NCI-H146 treated with DMSO at 0.1 percent for 48 hours (cell line): ENCODE results near the gene RPL18.

Source experiments
- DNase-seq: peaks from one replicate; lab custom pipeline; 2025; ENCODE audit not compliant: unreplicated experiment; lab: John Stamatoyannopoulos, UW

Gene RPL18

GRCh38 chr19:48614436-48615230 lies 4.3 kb downstream of the RPL18 start, which contains the start of gene FAM83E:
TSS of gene FAM83E (minus strand) at chr19:48615076. CDS start at chr19:48613372, 1,704 bp downstream.
- no peak for DNase-seq

GRCh38 chr19:48613852-48614435 lies 5.0 kb downstream of the RPL18 start:
- DNase-seq = no peak

GRCh38 chr19:48613024-48613851 lies 5.7 kb downstream of the RPL18 start:
- no peak for DNase-seq

GRCh38 chr19:48611872-48612271 lies 7.1 kb downstream of the RPL18 start:
- DNase-seq = no peak

DNA sequence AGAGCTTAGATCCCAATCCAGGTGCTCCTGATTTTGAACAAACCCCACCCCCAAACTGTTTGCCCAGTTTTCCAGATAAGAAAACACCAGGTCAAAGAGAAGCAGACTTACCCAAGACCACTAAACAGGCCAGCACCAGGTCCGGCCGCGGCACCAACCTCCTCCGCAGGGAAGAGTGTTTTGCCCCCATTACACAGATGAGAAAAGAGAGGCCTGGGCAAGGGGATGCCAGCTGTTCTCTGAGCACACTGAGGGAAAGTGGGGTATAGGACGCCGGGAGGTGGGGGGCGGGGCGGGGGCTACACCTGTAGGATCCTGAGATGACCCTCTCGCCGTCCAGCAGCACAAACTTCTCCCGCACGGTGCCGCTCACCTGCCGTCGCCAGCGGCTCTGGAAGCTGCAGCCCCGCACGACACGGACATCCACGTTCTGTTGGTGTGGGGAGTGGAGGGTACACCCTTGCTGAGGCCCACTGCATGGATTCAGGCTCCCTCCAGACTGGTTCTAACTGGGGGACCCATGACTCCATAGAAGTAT lies 9.3 kb downstream of the RPL18 start:
- DNase-seq = no peak

DNA sequence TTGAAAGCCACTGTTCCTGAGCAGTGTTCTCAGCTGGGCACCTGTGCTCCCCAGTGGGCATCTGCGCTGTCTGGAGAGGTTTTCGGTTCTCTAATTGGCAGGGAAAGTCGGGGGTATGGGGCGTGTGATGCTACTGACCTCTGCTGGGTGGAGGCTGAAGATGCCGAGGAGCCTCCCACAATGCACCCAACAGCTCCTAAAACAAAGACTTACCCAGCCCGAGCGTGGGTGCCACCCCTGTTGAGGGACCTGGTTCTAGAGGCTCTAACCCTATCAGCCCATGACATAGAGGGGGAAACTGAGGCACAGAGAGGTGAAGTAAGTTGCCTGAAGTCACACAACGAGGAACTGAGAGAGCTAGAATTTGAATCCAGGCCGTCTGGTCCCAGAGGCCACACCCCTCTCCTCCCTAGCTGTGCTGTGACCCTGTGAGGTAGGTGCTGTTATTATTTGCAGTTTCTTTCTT lies 10.1 kb downstream of the RPL18 start:
- peak; percentile 77 for DNase-seq

- DNase-seq = no peak
These were observed 11.6 kb downstream of the RPL18 start for GRCh38 chr19:48607359-48607755.

DNA sequence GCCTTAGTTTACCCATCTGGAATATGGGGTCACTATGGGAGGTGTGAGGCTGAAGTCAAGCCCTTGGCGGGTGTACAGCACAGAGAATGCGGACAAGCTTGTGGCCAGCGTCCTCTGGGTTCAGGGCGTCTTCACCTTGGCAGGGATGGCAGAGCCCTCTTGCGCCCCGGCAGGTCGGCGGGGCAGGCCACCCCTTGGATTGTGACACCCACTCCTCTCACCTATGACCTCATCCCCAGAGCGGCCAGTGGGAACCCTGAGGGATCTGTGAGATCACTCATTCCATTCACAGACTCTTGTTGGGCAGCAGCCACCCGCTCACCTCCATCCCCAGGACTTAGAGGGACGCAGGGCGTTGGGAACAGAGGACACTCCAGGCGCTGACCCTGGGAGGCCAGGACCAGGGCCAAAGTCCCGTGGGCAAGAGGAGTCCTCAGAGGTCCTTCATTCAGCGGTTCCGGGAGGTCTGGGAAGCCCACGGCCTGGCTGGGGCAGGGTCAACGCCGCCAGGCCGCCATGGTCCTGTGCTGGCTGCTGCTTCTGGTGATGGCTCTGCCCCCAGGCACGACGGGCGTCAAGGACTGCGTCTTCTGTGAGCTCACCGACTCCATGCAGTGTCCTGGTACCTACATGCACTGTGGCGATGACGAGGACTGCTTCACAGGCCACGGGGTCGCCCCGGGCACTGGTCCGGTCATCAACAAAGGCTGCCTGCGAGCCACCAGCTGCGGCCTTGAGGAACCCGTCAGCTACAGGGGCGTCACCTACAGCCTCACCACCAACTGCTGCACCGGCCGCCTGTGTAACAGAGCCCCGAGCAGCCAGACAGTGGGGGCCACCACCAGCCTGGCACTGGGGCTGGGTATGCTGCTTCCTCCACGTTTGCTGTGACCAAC lies 12.3 kb downstream of the RPL18 start, which contains the start of gene SPACA4:
Gene SPACA4, plus strand, starts transcription at position 280 of the 896 bp plus-strand sequence. Its CDS starts 237 bp downstream, at position 517.
- DNase-seq = no peak

DNA sequence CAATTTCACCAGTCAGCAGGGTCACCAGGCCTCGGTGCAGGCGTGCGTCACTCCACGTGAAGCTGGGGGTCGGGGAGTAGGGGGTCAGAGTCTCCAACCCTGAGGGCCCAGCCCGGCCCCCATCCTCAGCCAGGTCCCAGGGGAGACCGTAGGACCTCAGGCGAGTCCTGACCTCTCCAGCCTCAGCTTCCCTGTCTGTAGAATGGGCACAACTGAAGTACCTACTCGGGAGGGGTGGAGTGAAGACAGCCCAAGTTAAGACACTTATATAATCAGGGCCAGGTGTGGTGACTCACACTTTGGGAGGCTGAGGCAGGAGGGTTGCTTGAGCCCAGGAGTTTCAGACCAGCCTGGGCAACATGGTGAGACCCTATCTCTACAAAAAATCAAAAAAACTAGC lies 15.1 kb downstream of the RPL18 start:
- no peak for DNase-seq

DNA sequence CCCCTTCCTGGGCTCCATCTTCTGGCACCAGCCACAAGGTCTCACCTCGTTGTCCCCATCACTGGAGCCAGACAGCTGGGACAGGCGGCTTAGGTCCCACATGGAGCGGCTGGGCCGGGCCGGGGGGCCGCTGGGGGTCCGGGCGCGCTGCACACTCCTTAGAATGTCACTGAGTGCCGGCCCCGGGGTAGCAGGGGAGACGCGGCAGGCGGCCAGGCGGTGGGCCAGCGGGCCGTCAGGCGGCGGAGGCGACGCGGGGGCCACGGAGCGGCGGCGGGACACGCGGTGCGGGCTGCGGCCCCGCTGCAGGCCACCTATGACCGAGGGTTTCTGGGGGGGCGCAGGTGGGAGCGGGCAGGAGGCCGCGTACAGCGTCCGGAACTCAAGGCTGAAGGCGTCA lies 15.5 kb downstream of the RPL18 start:
- DNase-seq = no peak

DNA sequence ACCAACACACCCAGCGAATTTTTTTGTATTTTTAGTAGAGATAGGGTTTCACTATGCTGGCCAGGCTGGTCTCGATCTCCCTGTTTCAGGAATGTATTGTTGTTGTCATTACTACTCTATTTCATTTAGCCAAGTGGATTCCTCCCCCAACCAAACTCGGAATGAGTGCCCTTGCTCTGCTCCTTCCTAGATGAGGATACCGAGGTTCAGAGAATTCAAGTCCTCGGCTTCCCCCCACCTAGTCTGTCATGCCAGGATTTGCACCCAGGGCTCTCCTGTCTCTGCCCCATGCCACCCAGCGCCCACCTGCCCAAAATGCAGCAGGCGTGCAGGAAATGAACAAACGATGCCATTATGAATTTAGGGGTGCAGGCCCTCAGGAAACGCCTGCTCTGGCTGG lies 16.0 kb downstream of the RPL18 start:
- DNase-seq = no peak

- DNase-seq = no peak
These were observed 18.1 kb downstream of the RPL18 start for GRCh38 chr19:48600679-48601417.

DNA sequence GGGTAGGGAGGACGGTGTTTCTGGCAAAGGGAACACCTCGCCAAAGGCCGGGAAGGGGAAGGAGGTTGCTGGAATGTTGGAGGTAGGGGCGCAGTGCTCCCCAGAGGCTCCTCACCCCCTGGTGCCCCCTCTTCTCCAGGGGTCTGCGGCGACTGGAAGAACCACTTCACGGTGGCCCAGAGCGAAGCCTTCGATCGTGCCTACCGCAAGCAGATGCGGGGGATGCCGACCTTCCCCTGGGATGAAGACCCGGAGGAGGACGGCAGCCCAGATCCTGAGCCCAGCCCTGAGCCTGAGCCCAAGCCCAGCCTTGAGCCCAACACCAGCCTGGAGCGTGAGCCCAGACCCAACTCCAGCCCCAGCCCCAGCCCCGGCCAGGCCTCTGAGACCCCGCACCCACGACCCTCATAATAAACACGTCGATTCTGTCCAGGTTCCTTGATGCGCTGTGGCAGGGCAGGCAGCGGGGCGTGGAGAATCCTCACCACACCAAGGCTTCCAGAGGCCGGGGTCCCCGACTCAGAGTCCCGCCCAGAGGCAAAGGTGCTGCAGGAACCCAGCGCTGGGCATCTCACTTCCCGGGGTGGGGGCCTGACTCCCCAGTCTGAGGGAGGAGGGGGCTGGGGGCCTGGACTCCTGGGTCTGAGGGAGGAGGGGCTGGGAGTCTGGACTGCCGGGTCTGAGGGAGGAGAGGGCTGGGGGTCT lies 19.8 kb downstream of the RPL18 start:
- DNase-seq = no peak

DNA sequence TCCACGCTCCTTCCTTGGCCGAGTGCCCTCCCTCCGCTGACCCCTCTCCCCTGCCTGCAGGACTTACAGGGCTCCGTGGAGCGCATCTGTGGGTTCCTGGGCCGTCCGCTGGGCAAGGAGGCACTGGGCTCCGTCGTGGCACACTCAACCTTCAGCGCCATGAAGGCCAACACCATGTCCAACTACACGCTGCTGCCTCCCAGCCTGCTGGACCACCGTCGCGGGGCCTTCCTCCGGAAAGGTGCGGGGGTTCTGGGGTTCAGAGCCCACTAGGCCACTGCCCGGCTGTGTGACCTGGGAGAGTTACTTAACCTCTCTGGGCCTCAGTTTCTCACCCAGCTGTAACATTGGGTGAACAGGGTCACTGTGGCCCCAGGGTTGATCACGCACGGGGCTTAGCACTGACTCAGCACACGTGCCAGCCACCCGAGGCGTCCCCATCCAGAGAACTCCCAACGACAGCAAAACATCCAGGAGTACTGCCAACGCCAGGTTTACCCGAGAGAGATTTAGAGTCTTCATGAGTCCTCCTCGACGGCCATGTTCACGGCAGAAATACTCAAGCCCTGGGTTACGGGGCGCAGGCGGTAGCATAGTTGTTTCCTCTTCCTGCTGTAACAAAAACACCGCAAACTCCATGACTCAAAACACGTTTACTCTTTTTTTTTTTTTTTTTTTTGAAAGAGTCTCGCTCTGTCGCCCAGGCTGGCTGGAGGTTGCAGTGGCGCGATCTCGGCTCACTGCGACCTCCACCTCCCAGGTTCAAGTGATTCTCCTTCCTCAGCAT lies 22.1 kb downstream of the RPL18 start:
- DNase-seq = no peak

GRCh38 chr19:48596237-48596636 lies 22.7 kb downstream of the RPL18 start:
- DNase-seq = no peak

DNA sequence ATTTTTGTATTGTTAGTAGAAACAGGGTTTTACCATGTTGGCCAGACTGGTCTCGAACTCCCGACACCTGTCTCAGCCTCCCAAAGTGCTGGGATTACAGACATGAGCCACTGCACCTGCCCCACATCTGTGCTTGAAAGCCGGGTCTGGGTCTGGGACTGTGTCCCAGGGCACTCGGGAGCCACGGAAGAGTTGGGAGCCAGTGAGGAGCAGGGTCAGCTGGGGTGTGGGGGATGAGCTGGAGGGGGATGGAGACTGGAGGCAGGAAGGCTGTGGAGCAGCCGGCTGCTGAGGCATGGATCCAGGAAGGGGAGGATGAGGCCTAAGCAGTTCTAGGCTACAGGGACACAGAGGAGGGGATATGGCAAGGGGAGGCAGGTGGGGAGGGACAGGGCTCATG lies 23.1 kb downstream of the RPL18 start:
- no peak for DNase-seq

DNA sequence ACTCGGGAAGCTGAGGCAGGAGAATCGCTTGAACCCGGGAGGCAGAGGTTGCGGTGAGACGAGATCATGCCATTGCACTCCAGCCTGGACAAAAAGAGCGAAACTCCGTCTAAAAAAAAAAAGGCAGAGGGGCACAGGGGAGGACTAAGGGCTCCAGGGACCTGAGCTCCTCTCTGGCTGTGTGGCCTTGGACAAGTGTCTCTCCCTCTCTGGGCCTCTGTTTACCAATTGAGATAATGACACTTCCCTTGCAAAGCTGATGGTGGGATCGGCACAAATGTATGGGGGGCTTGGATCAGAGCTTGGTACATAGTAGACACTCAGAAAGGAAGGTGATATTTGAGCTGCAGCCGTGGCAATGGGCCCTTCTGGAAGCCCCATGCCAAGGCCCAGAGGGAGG lies 23.8 kb downstream of the RPL18 start:
- no peak for DNase-seq

DNA sequence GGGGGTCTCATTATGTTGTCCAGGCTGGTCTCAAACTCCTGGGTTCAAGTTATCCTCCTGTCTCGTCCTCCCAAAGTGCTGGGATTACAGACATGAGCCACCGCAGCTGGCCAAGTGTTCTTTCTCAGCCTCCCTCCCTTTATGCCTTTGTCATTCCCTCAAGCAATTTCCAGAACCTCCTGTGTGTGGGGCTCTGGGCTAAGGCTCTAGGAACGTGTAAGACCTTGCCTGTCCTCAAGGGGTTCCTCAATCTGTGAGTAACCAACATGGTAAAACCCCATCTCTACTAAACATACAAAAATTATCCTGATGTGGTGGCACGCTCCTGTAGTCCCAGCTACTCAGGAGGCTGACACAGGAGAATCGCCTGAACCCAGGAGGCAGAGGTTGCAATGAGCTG lies 28.0 kb downstream of the RPL18 start:
- no peak for DNase-seq
